Chondrocyte (in vitro differentiated cells): Measurements from ENCODE around the gene SAE1. TPM values are rescaled to one million over a fixed set of nuclear protein-coding genes. Genes with fewer than 3 reads are reported as not detected.

Experiments
- DNase-seq: peaks from one replicate; pipeline ENCODE4 v3.0.0; 2021; ENCODE audit warnings: mixed read lengths, low spot score
- H3K27ac Mint-ChIP-seq: one replicate; pipeline ENCODE4 v1.8.0; 2021; ENCODE audit warnings: mild to moderate bottlenecking, moderate library complexity, mixed read lengths; ENCODE audit not compliant: unreplicated experiment
- H3K27me3 Mint-ChIP-seq: 2 replicates; pipeline ENCODE4 v1.8.0; 2021; ENCODE audit warnings: low read depth, mixed read lengths
- H3K36me3 Mint-ChIP-seq: 2 replicates; pipeline ENCODE4 v1.8.0; 2021; ENCODE audit warnings: low read depth, mixed read lengths
- H3K4me1 Mint-ChIP-seq: 2 replicates; pipeline ENCODE4 v1.8.0; 2021; ENCODE audit warnings: low read depth, mild to moderate bottlenecking, mixed read lengths
- H3K4me3 Mint-ChIP-seq: one replicate; pipeline ENCODE4 v1.8.0; 2021; ENCODE audit warnings: mild to moderate bottlenecking, moderate library complexity, mixed read lengths; ENCODE audit not compliant: unreplicated experiment
- H3K9me3 Mint-ChIP-seq: 2 replicates; pipeline ENCODE4 v1.8.0; 2021; ENCODE audit warnings: low read depth, mixed read lengths
- CTCF ChIP-seq: fragments of 200-600 bp; sonication (generic); IDR thresholded peaks from 2 replicates; pipeline ENCODE4 v1.5.0; 2021; ENCODE audit warnings: antibody characterized with exemption, mild to moderate bottlenecking, moderate library complexity
- total RNA-seq: library from RNA; stranded (reverse); gene quantifications from 3 replicates; pipeline ENCODE4 v1.2.1, GENCODE V29; 2021

The SAE1 gene
- total RNA-seq, 1 donor from 2014 or later = 91.2 TPM

GRCh38 chr19:47228937-47229675 is 98.5 kb downstream of the SAE1 start:
- H3K27ac Mint-ChIP-seq = no peak overlapping the region
- no peaks in the 10 kb centered on the region for H3K9me3 Mint-ChIP-seq
- no peak for DNase-seq
- H3K36me3 Mint-ChIP-seq = peaks cover 3% of the 10 kb centered on the region
- H3K4me3 Mint-ChIP-seq = no peak overlapping the region
- peaks cover 36% of the 10 kb centered on the region for H3K4me1 Mint-ChIP-seq
- TF ChIP-seq CTCF = no peak
- H3K27me3 Mint-ChIP-seq = no peaks in the 10 kb centered on the region

- no peak for DNase-seq
Observed at GRCh38 chr19:47229676-47230053, 99.0 kb downstream of the SAE1 start.

GRCh38 chr19:47230054-47230920 is 99.7 kb downstream of the SAE1 start:
- Mint-ChIP-seq H3K4me3 (peak overlapping the region; percentile 54), H3K27ac (no peak overlapping the region), H3K36me3 (peaks cover 2% of the 10 kb centered on the region), H3K9me3 (no peaks in the 10 kb centered on the region), H3K27me3 (no peaks in the 10 kb centered on the region), H3K4me1 (peaks cover 35% of the 10 kb centered on the region)
- TF ChIP-seq CTCF = peak; percentile 91
- no peak for DNase-seq

More at GRCh38 chr19:47229676-47230053, 99.0 kb downstream of the SAE1 start:
- Mint-ChIP-seq H3K4me1 (peaks cover 36% of the 10 kb centered on the region), H3K9me3 (no peaks in the 10 kb centered on the region), H3K27me3 (no peaks in the 10 kb centered on the region), H3K36me3 (peaks cover 3% of the 10 kb centered on the region), H3K27ac (no peak overlapping the region), H3K4me3 (no peak overlapping the region)
- TF ChIP-seq CTCF = no peak

GRCh38 chr19:47230921-47231214 is 100.2 kb downstream of the SAE1 start, which contains the start of gene BBC3:
Gene BBC3 (minus strand): TSS chr19:47231199. CDS start chr19:47228431, 2,768 bp downstream.
- TF ChIP-seq CTCF = no peak
- no peak for DNase-seq
- Mint-ChIP-seq H3K4me3 (peak within 1 kb of the TSS; percentile 63), H3K36me3 (no peaks in the 10 kb centered on the region), H3K27ac (peak within 1 kb of the TSS; percentile 89), H3K9me3 (no peaks in the 10 kb centered on the region), H3K4me1 (peaks cover 30% of the 10 kb centered on the region), H3K27me3 (no peaks in the 10 kb centered on the region)

GRCh38 chr19:47231215-47232054 is 100.8 kb downstream of the SAE1 start:
- no peak for TF ChIP-seq CTCF
- Mint-ChIP-seq H3K27me3 (no peaks in the 10 kb centered on the region), H3K36me3 (no peaks in the 10 kb centered on the region), H3K9me3 (no peaks in the 10 kb centered on the region), H3K4me3 (peak overlapping the region; percentile 63), H3K27ac (peak overlapping the region; percentile 89), H3K4me1 (peaks cover 30% of the 10 kb centered on the region)
- DNase-seq = no peak
